Ascending aorta (tissue), 2 donors: ENCODE data around the gene SPATC1L. TPM values are rescaled to one million over a fixed set of nuclear protein-coding genes. Genes with fewer than 3 reads are reported as not detected.

Source experiments
- DNase-seq, 2 donors: peaks; one replicate each; pipeline ENCODE4 v3.0.0-alpha.2; 2019; ENCODE audit warnings: low spot score in 2 of 2
- H3K27ac ChIP-seq, 2 donors: fragments of 200-600 bp; sonication (generic); one replicate each; pipeline ENCODE4 v1.5.1; 2016 to 2017; ENCODE audit warnings: mild to moderate bottlenecking in 1 of 2
- H3K27me3 ChIP-seq: fragments of 200-600 bp; sonication (generic); one replicate; pipeline ENCODE4 v1.5.1; 2017
- H3K36me3 ChIP-seq, 2 donors: fragments of 200-600 bp; sonication (generic); one replicate each; pipeline ENCODE4 v1.5.1; 2016
- H3K4me1 ChIP-seq, 2 donors: fragments of 200-600 bp; sonication (generic); one replicate each; pipeline ENCODE4 v1.5.1; 2016 to 2017; ENCODE audit warnings: mild to moderate bottlenecking in 1 of 2
- H3K4me3 ChIP-seq, 2 donors: fragments of 200-600 bp; sonication (generic); one replicate each; pipeline ENCODE4 v1.5.1; 2016 to 2017; ENCODE audit warnings: mild to moderate bottlenecking in 1 of 2
- H3K9me3 ChIP-seq, 2 donors: fragments of 200-600 bp; sonication (generic); one replicate each; pipeline ENCODE4 v1.5.1; 2016
- CTCF ChIP-seq, 3 experiments: fragments of 200-600 bp in 2 of 3; fragments of 450-650 bp in 1 of 3; sonication (generic) in 2 of 3; IDR thresholded peaks; one replicate each; pipeline ENCODE4 v1.5.1; 2016 to 2019; ENCODE audit warnings: antibody characterized with exemption in 3 of 3, mild to moderate bottlenecking in 1 of 3, moderate library complexity in 1 of 3
- intact Hi-C: fragments of 100-400 bp; cut with DNase I; formaldehyde crosslinking; loops from one replicate; pipeline ENCODE4 v1.15.1; 2023
- total RNA-seq: library from RNA; depleted of rRNA; stranded (reverse); fragments of >200 nt; gene quantifications from one replicate; pipeline ENCODE4 v1.1.0, GENCODE V29; 2016

Gene SPATC1L
- total RNA-seq, 1 donor from 2014 or later, result 37.4 TPM

GRCh38 chr21:46221664-46222435 is 37.6 kb upstream of the SPATC1L start:
- TF ChIP-seq CTCF (IDR thresholded peaks at IDR 0.05), result no peak
- no peak for DNase-seq
- Histone ChIP-seq H3K4me1 (peaks cover 6 to 11% of the 10 kb centered on the region in 2 donors), H3K27ac (no peak overlapping the region), H3K36me3 (peaks cover 28 to 53% of the 10 kb centered on the region in 2 donors), H3K4me3 (no peak overlapping the region), H3K27me3 (no peaks in the 10 kb centered on the region), H3K9me3 (no peaks in the 10 kb centered on the region)
- intact Hi-C loops, result no loop called here

- Histone ChIP-seq H3K4me1 (peaks cover under 1 to 2% of the 10 kb centered on the region in 2 donors), H3K27me3 (no peaks in the 10 kb centered on the region), H3K9me3 (no peaks in the 10 kb centered on the region), H3K4me3 (no peak overlapping the region), H3K27ac (no peak overlapping the region), H3K36me3 (peaks cover 35 to 63% of the 10 kb centered on the region in 2 donors)
- TF ChIP-seq CTCF (IDR thresholded peaks at IDR 0.05), result no peak
- intact Hi-C loops, result no loop called here
- no peak for DNase-seq
Observed at GRCh38 chr21:46220847-46221246, 36.6 kb upstream of the SPATC1L start.

- Histone ChIP-seq H3K27me3 (no peaks in the 10 kb centered on the region), H3K9me3 (no peaks in the 10 kb centered on the region), H3K4me3 (no peak overlapping the region), H3K4me1 (no peaks in the 10 kb centered on the region), H3K36me3 (peaks cover 40 to 68% of the 10 kb centered on the region in 2 donors), H3K27ac (no peak overlapping the region)
- intact Hi-C loops, result no loop called here
- no peak for TF ChIP-seq CTCF (IDR thresholded peaks at IDR 0.05)
- no peak for DNase-seq
Observed at GRCh38 chr21:46220275-46220810, 36.1 kb upstream of the SPATC1L start.

GRCh38 chr21:46219591-46220239 is 35.5 kb upstream of the SPATC1L start:
- no peak for DNase-seq
- intact Hi-C loops, result no loop called here

More at GRCh38 chr21:46219591-46220239, 35.5 kb upstream of the SPATC1L start:
- no peaks in the 10 kb centered on the region for H3K9me3 ChIP-seq
- H3K4me3 ChIP-seq, result no peak overlapping the region
- H3K27ac ChIP-seq, result no peak overlapping the region
- no peaks in the 10 kb centered on the region for H3K4me1 ChIP-seq
- no peaks in the 10 kb centered on the region for H3K27me3 ChIP-seq
- no peak for TF ChIP-seq CTCF (IDR thresholded peaks at IDR 0.05)
- peaks cover 45 to 74% of the 10 kb centered on the region in 2 donors for H3K36me3 ChIP-seq
